ENCODE measurements around the gene SLC6A6. TPM values are rescaled to one million over a fixed set of nuclear protein-coding genes. Genes with fewer than 3 reads are reported as not detected.

SLC6A6 gene
- total RNA-seq, 1 donor from 2014 or later, result 19.4 TPM

Other genes starting within 250 kb of the SLC6A6 start
- gene XPC, start 224.0 kb upstream of the SLC6A6 start, total RNA-seq, result 55.6 TPM
- 11.4 TPM for gene LSM3, start 223.8 kb upstream of the SLC6A6 start, total RNA-seq
- 2.3 TPM for gene GRIP2, start 137.7 kb downstream of the SLC6A6 start, total RNA-seq
- gene CCDC174, start 249.2 kb downstream of the SLC6A6 start, total RNA-seq, result 29.9 TPM

Measured in ureter (tissue), 1 donor.